ENCODE results near the gene AATK. TPM values are rescaled to one million over a fixed set of nuclear protein-coding genes. Genes with fewer than 3 reads are reported as not detected.

Gene AATK
- total RNA-seq, 1 donor from 2014 or later: 0.42 TPM

- ATAC-seq (ENCODE audit: low read depth): no peak
- Mint-ChIP-seq H3K36me3 (ENCODE audit: low read depth) (no peaks in the 10 kb centered on the region), H3K4me1 (no peaks in the 10 kb centered on the region), H3K4me3 (no peak overlapping the region), H3K9me3 (no peaks in the 10 kb centered on the region), H3K27me3 (peaks cover 7% of the 10 kb centered on the region), H3K27ac (no peak overlapping the region)
- intact Hi-C loops (cut with micrococcal nuclease): no loop called here
- DNase-seq: no peak
- CTCF ChIA-PET: no interaction called here
- no peak for TF ChIP-seq CTCF (IDR thresholded peaks at IDR 0.05)
- POLR2A ChIA-PET: interaction anchor here (0.6 kb wide), 1 partner anchor 135 kb away, joined by 5 read pairs; no protein-coding TSS in a partner anchor
Measured at GRCh38 chr17:81076141-81076679, 89.8 kb downstream of the AATK start.

GRCh38 chr17:81075307-81075706, 90.7 kb downstream of the AATK start:
- TF ChIP-seq CTCF (IDR thresholded peaks at IDR 0.05): no peak
- ChIA-PET CTCF (no interaction called here), POLR2A (no interaction called here)
- intact Hi-C loops (cut with micrococcal nuclease): no loop called here
- ATAC-seq (ENCODE audit: low read depth) (no peak), DNase-seq (no peak)
- Mint-ChIP-seq H3K27ac (no peak overlapping the region), H3K36me3 (ENCODE audit: low read depth) (no peaks in the 10 kb centered on the region), H3K9me3 (no peaks in the 10 kb centered on the region), H3K4me3 (no peak overlapping the region), H3K4me1 (no peaks in the 10 kb centered on the region), H3K27me3 (peaks cover 4% of the 10 kb centered on the region)

GRCh38 chr17:81074875-81075274, 91.1 kb downstream of the AATK start:
- ChIA-PET POLR2A (no interaction called here), CTCF (no interaction called here)
- Mint-ChIP-seq H3K36me3 (ENCODE audit: low read depth) (no peaks in the 10 kb centered on the region), H3K4me1 (no peaks in the 10 kb centered on the region), H3K4me3 (no peak overlapping the region), H3K9me3 (no peaks in the 10 kb centered on the region), H3K27ac (no peak overlapping the region), H3K27me3 (peaks cover 4% of the 10 kb centered on the region)
- no peak for DNase-seq
- intact Hi-C loops (cut with micrococcal nuclease): no loop called here
- no peak for TF ChIP-seq CTCF (IDR thresholded peaks at IDR 0.05)
- ATAC-seq (ENCODE audit: low read depth): no peak

GRCh38 chr17:81073967-81074839, 91.8 kb downstream of the AATK start:
- no peak for TF ChIP-seq CTCF (IDR thresholded peaks at IDR 0.05)
- ChIA-PET CTCF (no interaction called here), POLR2A (no interaction called here)
- Mint-ChIP-seq H3K9me3 (no peaks in the 10 kb centered on the region), H3K4me3 (no peak overlapping the region), H3K27me3 (no peaks in the 10 kb centered on the region), H3K36me3 (ENCODE audit: low read depth) (no peaks in the 10 kb centered on the region), H3K27ac (no peak overlapping the region), H3K4me1 (no peaks in the 10 kb centered on the region)
- no peak for ATAC-seq (ENCODE audit: low read depth)
- intact Hi-C loops (cut with micrococcal nuclease): no loop called here
- no peak for DNase-seq

GRCh38 chr17:81071761-81072741, 94.0 kb downstream of the AATK start:
- no peaks in the 10 kb centered on the region for H3K4me1 Mint-ChIP-seq
- ChIA-PET POLR2A (no interaction called here), CTCF (no interaction called here)
- DNase-seq (no peak), ATAC-seq (ENCODE audit: low read depth) (no peak)
- TF ChIP-seq CTCF (IDR thresholded peaks at IDR 0.05): no peak
- H3K27me3 Mint-ChIP-seq: no peaks in the 10 kb centered on the region
- no peaks in the 10 kb centered on the region for H3K9me3 Mint-ChIP-seq
- no peak overlapping the region for H3K27ac Mint-ChIP-seq
- intact Hi-C loops (cut with micrococcal nuclease): no loop called here
- no peak overlapping the region for H3K4me3 Mint-ChIP-seq
- no peaks in the 10 kb centered on the region for H3K36me3 Mint-ChIP-seq (ENCODE audit: low read depth)
